AG08396 (cell line): ENCODE data around the gene RBMS1.

Source experiments
- DNase-seq: peaks from one replicate; pipeline ENCODE4 v3.0.0; 2012; ENCODE audit warnings: low spot score, mixed read lengths

The RBMS1 gene, protein sequence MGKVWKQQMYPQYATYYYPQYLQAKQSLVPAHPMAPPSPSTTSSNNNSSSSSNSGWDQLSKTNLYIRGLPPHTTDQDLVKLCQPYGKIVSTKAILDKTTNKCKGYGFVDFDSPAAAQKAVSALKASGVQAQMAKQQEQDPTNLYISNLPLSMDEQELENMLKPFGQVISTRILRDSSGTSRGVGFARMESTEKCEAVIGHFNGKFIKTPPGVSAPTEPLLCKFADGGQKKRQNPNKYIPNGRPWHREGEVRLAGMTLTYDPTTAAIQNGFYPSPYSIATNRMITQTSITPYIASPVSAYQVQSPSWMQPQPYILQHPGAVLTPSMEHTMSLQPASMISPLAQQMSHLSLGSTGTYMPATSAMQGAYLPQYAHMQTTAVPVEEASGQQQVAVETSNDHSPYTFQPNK

DNA sequence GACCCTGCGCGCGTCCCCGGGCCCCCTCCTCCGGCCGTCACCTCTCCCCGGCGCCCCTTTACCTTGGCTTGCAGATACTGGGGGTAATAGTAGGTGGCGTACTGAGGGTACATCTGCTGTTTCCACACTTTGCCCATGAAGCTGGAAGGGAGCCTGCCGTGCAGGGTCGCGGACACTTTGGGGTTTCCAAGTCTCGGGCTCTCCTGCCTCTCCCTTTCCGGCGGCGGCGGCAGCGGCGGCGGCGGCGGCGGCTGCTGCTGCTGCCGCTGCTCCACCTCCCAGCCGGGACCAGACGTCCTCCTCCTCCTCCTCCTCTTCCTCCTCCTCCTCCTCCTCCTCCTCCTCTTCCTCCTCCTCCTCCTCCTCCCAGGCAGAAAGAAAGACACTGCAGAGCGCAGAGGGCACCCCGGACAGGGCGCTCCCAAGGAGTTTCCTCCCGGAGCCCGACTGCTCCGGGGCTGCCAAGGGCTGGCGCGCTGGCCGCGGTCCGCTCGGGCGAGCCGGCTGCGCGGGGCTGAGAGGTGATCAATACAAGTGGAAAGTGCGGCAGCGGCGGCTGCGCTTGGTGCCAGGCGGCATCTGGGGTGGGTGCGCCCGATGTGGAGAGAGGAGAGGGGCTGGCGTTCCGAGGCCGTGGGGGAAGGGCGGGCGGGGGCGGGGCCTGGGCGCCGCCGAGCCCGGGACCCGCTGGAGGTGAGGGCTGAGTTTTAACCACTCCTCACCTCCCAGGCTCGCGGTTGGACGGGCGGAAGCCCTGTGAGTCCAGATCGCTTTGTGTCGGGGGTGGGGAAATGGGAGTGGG, at the start of gene RBMS1:
TSS of gene RBMS1 (minus strand) at position 581 of the 802 bp plus-strand sequence. CDS start at position 137, 444 bp downstream.
- DNase-seq = peak; percentile 70

DNA sequence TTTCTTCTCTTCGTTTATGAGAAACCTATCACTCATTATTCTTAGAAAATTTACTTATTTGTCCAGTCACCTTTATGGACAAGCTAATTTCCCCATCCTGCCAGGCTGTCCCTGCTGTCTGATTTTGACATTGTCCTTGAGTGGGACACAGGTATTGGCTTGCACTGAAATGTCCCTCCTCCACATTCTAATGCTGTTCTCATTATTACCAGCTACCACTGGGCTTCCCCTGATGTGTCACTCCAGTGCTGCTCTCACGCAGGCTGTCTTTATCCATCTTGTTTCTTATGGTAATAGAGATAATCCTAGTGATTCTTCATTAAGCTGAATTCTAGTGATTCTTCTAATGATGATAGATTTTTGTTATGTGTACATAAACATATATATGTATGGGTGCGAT, 48.1 kb upstream of the RBMS1 start:
- no peak for DNase-seq

DNA sequence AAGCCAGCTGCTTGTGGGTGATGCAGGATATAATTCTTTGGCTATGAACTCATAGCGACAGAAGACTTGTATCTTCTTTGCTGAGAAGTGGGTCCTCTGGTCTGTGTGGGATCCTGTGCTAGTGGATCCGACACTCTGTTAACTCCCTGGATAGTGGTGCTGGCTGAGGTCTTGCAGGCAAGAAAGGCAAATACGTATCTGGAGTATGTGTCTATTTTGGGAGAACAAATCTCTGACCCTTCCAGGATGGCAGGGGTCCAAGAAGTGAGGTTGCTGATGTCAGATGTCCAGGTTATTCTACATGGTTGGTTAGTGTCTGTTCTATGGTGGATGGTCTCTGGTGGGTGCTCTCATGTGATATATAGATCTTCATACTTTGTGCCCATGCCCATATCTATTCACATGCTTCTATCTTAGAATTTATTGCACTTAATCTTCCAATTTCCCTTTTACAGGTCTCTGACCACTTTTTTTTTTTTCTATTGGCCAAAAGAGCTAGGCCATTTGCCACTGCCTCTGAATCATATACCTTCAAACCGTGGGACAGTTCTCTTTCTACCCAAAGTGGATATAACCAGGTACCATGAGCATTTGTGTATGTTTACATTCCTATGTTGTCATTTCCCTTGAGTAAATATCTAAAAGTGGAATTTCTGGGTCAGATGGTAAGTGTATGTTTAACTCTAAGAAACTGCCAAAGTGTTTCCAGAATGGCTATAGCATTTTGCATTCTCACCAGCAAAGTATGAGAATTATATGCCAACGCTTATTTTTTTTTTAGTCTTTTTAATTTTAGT, 45.1 kb upstream of the RBMS1 start:
- DNase-seq = no peak

DNA sequence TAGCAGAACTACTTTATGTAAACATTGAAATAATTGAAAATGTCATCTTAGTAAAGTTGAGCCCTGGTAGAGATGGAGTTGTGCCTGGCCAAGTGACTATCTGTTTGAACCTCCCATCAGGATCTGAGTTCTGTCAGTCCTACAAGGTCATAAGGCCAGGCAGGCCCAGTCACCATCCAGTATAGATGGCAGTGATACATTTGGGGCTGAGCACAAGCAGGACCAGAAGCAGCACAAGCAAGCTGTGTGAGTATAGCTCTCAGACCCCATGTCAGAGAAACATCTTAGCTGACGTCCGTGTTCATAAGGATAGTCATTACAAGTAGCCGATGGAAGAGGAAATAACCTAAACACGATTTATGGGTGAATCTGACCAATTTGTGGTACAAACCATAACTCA, 44.5 kb upstream of the RBMS1 start:
- no peak for DNase-seq

DNA sequence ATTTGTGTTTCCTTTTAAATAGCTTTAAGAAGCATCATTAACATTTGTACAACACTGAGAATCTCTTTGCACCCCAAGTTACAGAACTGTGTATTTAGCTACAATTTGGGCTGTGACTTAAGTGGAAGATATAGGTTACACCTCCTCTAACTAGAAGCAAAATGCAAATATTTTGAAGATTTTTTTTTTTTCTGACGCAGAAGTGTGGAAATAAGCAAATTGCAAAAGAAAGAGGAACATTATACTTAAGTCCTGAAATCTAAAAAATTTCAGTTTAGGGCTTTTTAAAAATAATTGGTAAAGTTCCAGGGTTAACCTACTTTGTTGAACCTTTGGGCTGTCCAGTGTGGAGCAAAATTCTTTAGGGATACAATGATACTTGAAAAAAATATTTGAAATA, 41.4 kb upstream of the RBMS1 start:
- DNase-seq = no peak

DNA sequence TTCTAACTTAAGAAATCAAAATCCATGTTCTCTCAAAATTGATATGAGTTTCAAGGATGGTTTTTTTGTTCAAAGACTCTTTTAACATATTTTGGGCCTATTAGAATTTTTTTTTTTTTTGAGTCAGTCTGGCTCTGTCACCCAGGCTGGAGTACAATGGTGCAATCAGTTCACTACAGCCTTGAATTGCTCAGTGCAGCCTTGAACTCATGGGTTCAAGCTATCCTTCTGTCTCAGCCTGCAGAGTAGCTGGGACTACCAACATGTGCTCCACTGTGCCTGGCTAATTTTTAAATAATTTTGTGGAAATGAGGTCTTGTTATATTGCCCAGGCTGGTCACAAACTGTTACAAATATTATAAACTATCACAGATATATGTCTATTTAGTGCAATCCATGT, 40.6 kb upstream of the RBMS1 start:
- DNase-seq = no peak

DNA sequence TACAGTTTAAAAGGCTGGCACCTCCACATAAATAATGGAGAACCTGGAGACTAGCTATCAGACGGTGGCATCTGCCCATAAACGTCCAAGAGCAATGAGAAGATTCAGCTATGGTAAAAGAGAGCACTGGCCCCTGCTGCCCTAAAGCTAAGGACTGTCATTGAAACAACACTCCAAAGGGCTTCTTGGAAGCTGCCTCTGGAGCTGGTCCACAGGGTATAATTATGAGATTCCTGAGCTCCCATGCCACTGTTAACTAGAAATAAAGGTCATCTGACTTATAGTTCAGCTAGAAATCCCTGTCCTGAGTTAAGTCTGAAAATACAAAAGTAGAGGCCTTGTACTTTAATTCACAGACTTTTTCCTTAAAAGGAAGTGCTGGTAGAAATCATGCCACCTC, 39.9 kb upstream of the RBMS1 start:
- DNase-seq = no peak

DNA sequence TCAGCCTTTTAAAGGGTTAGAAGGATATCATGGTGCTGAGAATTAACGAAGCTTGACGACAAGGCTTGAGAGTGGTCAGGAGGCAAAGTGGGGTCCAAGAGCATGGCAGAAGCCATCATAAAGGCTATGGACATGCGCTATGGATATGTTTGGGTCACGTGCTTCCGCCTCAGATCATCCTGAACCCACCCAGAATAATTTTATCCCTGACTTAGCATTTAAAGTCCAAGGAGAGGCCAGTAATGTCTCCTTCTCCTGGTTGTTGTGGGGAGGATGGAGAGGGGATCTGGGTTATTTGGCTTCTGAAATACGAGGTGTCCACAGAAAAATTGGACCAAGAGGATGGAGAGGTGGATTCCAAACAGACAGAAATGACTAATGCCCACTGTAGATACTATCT, 38.8 kb upstream of the RBMS1 start:
- DNase-seq = no peak

DNA sequence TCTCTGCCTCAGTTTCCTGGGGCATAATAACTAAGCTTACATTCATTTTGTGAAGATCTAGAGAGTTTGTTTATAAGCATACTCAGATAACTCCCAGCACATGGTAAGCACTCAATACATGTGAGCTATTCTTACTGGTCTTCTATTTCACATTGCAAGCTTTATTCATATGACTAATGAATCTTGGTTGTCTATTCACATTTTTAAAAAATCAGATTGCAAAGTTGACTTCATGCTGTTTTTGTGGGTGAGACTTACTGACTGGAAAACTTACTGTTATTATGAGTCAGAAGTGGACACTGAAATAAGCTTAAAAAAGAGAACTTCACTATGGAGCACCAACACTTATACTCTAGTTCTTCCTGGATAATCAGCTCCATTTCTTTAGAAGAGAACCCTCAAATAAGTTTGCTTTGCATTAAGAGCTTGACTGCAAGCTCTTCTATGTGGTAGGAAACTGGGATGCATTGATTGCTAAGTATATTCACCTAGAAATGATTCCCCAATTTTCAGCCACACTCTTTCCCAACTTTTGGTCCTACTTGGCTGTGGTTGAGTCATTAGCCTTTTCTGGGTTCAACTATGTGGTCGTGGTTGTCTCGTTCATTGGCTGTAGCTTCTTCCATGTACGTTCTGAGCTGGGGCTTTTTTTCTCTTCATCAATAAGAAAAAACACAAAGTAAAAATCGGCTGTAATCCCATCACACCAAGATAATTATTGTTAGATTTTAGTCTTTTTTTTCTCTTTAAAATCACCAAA, 29.5 kb upstream of the RBMS1 start:
- DNase-seq = peak; percentile 14

DNA sequence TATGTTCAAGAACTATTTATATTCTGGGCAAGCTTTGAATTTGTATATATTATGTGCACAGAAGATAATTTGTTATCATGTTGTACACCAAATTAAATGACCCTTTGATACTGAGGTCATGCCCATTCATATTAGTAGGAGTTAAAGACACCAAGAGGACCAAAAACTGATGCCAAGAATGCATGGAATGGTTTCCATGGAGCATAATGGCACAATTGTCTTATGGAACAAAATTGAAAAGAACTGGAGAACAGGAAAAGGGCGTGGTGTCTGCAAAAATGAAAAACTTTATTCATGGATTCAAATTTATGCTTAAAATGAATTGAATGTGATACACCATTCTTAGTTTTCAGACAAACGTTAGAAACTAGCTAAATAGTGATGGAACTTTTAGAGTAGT, 24.1 kb upstream of the RBMS1 start:
- DNase-seq = no peak

DNA sequence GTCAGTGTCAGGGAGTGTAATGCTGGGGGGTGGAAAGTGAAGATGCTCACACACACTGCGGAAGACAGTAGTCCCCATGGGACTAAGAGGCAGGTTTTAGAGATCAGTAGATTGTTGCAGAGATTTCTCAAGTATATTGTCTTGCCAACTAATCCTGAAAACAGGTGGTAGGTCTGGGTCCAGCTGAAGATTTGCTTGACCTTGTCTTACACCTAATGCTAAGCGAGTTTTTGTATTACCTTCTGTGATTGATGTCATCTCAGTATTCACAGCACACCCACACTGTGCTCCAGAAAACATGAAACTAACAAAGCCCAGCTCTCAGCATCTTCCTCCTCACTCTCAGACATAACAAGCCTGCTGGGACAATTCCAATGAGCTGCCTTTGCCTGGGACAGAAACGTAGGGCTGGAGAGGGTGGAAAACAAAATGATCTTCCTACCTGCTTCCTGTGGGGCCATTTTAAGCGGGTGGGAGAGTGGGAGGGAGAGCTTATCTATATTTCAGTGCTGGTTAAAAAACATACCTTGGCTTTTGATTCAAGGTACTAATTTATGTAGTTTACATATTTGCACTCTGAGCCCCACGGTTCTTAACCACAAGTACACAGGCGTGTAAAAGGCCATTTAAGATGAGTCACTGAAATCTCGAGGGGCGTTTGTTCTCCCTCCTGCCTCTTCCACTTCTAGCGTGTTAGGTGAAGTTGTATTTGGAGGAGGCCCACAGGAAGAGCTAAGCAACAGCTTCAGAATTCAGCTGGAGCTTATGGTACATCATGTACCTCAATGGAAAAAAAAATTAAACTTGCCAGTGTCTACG, 23.1 kb upstream of the RBMS1 start:
- DNase-seq = no peak

DNA sequence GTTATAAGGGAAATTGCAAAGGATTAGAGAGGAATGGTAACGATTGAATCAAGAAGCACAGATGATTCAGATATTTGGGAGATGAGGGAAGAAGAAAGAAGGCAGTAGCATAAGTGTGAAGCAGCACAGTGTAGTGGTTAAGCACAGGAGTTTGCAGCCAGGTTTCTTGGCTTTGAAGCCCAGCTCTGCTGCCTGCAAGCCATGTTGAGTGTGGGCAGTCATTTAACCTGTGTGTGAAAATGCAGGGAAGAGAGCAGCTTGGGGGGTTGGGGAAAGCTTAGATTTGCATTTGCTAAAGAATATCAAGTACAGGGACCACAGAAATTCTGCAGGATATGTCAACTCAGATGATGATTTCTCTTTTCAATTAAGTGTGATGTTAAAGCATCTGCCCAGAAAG, 21.5 kb upstream of the RBMS1 start:
- no peak for DNase-seq

DNA sequence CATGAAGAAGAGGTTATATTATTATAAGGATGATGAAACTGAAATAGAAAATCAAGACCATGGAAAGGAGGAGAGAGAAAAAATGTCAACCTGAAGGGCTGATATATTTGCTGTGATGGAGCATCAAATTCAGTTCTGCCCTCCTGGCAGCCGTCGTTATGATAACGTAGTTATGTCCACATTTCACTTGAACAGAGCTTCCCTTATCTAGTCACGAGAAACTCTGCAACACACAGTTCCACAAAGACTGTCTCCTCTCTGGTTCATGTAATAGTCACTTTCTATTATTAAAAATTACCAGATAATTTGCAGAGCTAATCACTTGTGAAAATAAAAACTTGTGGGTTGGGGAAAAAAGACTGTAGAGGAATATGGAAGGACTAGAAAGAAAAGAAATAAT, 19.5 kb upstream of the RBMS1 start:
- DNase-seq = no peak

DNA sequence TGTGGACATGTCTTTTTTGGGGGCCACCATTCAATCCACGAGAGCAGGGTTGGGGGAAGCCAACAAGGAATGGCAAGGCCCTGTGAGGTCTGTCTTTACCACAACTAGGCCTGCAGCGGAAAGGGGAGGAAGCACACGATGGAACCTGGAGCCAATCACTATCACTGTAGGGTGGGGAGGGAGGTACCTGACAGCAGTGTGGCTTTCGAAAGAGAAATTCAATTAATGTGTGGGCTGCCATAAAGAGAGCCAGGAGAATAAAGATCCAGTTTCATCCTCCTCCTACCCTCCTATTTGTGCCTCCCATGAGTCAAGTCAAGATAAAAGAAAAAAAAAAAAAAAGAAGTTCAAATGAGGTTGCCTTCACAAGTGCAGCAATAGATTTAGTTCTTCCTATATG, 18.9 kb upstream of the RBMS1 start:
- DNase-seq = no peak

DNA sequence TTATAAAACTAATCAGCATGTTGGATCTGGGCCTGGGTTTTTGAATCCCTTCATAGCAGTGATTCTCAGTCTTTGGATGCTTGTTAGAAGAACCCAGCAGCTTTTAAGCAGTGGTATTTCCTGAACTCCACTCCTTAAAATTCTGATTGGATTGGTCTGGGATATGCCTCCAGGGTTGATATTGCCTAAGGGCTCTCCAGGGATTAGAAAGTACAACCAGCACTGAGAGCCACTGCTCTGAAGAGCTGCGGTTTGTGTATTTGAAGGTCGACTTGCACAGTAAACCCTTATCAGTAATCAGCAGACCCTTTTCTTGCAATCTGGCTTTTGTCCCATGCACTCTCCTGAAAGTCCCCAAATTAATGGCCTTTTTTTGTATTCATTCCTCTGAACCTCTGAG, 17.0 kb upstream of the RBMS1 start:
- no peak for DNase-seq

DNA sequence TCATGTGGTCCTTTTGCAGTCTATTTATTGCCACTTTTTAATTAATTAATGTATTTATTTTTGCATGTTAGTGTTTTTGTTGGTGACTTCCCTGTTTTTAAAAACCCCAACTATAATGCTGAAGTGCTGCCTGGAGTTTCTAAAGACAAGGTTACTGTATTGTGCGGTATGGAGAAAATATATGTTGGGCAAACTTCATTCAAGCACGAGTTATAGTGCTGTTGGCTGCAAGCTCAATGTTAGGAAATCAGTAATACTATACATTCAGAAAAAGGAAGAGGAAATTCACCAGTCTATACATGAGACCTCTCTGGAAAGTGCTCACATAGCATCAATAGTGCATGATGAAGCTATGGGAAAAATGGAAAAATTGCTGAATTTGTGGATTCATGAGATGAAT, 15.4 kb upstream of the RBMS1 start:
- no peak for DNase-seq

DNA sequence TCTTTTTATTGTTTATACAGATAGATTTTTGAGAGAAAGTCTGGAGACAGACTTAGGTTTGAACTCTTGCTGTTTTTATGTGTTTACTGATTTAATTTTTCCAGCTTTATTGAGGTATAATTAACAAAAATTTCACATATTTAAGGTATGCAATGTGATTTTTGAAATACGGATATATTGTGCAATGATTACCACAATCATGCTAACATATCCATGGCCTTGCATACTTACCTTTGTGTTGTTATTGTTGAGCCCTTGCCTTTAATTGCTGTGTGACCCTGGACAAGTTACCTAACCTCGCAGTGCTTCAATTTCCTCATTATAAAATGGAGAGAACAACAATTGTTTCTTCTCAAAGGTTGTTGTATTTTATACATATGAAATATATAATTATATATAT, 13.9 kb upstream of the RBMS1 start:
- no peak for DNase-seq

DNA sequence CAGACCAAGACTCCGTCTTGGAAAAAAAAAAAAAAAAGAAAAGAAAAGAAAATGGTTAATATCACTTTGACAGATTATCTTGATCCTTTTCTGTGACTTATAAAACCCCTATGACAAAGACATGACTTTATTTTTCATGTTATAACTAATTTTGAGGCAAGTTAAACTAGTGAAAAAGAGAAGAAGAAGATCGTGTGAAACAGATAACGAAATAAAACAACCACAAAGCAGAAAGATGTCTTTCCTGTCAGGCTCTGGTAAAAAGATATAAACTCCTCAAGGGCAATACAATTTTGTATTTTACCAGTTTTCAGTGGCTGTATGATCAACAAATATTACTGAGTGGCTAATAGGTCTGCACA, 13.4 kb upstream of the RBMS1 start:
- no peak for DNase-seq

DNA sequence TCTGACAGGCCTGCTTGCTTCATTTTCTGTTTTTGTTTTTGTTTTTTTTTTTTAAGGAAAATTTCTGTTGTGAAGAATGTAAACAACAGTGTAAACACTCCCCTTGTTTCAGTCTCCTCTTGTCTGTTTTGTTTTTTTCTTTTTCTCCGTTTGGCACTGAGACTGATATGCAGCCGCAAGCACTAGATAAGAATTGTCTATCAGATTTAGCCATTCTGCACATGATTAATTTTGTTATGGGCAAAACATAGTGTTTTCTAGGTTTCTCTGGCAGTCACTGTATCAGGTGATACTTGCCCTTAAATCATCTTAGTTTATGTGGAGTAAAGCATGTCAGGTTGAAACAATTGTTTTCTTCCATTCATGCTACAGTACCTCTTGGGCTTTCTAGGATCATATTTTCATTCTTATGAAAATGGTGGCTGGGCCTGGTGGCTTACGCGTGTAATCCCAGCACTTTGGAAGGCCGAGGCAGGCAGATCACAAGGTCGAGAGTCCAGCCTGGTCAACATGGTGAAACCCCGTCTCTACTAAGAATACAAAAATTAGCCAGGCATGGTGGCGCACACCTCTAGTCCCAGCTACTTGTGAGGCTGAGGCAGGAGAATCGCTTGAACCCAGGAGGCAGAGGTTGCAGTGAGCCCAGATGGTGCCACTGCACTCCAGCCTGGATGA, 12.9 kb upstream of the RBMS1 start:
- no peak for DNase-seq

DNA sequence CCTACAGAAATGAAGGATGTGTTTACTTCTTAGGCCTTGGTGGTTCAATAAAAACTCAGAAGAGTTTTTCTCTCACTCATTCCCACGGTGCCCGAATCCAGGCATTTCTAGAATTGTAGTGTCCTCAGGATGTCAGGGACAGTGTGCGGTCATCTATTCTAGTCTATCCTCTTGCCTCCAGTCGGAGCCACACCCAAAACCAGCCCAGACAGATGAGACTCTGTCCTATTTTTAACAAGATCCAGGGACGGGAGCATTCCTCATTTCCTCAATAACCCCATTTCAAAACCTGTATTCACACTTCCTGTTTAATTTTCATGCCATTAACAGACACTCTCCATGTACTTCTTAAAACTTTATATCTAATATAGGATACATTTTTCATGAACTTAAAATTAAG, 11.6 kb upstream of the RBMS1 start:
- DNase-seq = no peak

DNA sequence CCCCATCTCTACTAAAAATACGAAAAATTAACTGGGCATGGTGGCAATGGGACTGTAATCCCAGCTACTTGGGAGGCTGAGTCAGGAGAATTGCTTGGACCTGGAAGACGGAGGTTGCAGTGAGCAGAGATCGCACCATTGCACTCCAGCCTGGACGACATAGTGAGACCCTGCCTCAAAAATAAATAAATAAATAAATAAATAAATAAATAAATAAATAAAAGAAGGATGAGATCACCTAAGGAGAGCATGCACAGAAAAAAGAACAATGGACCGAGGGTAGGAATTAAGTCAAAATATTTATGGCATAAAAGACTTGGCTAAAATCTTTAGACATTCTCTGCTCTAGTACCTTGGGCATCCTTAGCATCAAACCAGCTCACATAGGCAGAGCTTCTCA, 8.9 kb upstream of the RBMS1 start:
- DNase-seq = no peak
